ENCODE data around the gene SULT1A1.
"Not testable (repeated sequence)": the region's sequence is repeated elsewhere in the genome, so short reads cannot be mapped to it uniquely, and the experiment has no call there.

The SULT1A1 gene

DNA sequence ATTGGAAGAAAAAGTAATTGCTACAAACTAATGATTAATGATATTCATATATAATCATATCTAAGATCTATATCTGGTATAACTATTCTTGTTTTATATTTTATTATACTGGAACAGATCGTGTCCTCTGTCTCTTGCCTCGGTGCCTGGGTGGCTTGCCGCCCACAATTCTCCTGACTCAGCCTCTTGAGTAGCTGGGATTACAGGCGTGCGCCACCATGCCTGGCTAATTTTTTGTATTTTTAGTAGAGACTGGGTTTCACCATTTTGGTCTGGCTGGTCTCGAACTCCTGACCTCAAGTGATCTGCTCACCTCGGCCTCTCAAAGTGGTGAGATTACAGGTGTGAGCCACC is 6.4 kb upstream of the SULT1A1 start:
- not testable (repeated sequence) for H3K4me3 ChIP-seq (replicated peaks; ENCODE audit: insufficient read depth, low read length); DNase-seq (ENCODE audit: low read depth in 1 of 2, low spot score in 1 of 2); H3K27me3 ChIP-seq (ENCODE audit: insufficient read depth, poor library complexity, severe bottlenecking)
- H3K27ac ChIP-seq (replicated peaks), result peak overlapping the region; percentile 53

DNA sequence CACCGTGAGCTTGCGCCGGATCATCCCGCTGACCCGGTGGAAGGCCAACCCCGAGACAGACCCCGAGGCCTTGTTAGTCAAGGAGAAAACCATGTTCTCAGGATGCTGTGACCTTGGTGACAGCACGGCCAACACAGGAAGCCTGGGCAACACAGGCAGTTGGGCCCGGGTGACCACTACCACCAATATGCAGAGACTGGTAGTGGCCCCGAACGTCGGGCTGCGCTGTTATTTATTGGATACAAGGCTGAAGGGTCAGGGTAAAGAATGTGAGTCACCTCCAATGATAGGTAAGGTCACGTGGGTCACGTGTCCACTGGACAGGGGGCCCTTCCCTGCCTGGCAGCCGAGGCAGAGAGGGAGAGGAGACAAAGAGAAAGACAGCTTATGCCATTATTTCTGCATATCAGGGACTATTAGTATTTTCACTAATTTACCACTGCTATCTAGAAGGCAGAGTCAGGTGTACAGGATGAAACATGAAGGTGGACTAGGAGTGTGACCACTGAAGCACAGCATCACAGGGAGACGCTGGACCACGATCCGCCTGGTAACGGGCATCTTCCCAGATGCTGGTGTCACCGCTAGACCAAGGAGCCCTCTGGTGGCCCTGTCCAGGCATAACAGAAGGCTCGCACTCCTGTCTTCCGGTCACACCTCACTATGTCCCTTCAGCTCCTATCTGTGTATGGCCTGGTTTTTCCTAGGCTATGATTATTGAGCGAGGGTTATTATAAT is 5.8 kb upstream of the SULT1A1 start:
- not testable (repeated sequence) for H3K27ac ChIP-seq (replicated peaks); H3K27me3 ChIP-seq (ENCODE audit: insufficient read depth, poor library complexity, severe bottlenecking); H3K4me3 ChIP-seq (replicated peaks; ENCODE audit: insufficient read depth, low read length)
- DNase-seq (ENCODE audit: low read depth in 1 of 2, low spot score in 1 of 2), result peak in 1 of 2 experiments; percentile 45

DNA sequence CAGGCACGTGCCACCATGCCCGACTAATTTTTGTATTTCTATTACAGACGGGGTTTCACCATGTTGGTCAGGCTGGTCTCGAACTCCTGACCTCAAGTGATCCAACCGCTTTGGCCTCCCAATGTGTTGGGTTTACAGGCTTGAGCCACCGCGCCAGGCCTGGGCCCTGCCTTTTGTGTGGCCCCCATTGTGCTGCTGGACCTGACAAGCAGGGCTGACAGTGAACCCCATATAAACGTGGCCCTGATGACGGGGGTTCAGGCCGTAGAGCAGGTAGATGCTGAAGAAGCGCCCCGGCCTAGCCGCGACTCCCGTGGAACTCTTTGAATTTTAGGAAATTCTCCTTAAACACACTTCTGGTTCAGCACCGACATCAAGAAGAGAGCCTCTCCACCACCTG is 4.7 kb upstream of the SULT1A1 start:
- H3K4me3 ChIP-seq (replicated peaks; ENCODE audit: insufficient read depth, low read length); H3K27me3 ChIP-seq (ENCODE audit: insufficient read depth, poor library complexity, severe bottlenecking); H3K27ac ChIP-seq (replicated peaks); DNase-seq (ENCODE audit: low read depth in 1 of 2, low spot score in 1 of 2): not testable (repeated sequence)

DNA sequence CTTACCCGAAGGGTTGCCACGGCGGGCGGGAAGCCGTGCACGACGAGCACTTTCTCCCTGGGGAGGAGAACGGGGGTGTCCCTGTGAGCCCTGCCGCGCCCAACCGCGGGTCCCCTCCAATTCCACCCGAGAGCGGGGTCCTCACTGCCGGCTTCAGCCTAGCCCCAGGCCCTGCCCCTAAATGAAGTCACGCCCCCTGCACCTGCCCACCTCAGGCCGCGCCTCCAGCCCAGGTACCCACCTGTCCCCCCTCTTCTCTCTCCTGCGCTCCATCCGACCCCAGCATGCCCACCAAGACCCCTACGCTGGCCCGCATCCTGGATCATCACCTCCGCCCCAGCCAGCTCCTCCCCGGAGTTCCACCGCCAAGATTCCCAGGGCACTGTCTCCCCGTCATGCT is 4.1 kb upstream of the SULT1A1 start:
- DNase-seq (ENCODE audit: low read depth in 1 of 2, low spot score in 1 of 2); H3K4me3 ChIP-seq (replicated peaks; ENCODE audit: insufficient read depth, low read length); H3K27me3 ChIP-seq (ENCODE audit: insufficient read depth, poor library complexity, severe bottlenecking); H3K27ac ChIP-seq (replicated peaks): not testable (repeated sequence)

DNA sequence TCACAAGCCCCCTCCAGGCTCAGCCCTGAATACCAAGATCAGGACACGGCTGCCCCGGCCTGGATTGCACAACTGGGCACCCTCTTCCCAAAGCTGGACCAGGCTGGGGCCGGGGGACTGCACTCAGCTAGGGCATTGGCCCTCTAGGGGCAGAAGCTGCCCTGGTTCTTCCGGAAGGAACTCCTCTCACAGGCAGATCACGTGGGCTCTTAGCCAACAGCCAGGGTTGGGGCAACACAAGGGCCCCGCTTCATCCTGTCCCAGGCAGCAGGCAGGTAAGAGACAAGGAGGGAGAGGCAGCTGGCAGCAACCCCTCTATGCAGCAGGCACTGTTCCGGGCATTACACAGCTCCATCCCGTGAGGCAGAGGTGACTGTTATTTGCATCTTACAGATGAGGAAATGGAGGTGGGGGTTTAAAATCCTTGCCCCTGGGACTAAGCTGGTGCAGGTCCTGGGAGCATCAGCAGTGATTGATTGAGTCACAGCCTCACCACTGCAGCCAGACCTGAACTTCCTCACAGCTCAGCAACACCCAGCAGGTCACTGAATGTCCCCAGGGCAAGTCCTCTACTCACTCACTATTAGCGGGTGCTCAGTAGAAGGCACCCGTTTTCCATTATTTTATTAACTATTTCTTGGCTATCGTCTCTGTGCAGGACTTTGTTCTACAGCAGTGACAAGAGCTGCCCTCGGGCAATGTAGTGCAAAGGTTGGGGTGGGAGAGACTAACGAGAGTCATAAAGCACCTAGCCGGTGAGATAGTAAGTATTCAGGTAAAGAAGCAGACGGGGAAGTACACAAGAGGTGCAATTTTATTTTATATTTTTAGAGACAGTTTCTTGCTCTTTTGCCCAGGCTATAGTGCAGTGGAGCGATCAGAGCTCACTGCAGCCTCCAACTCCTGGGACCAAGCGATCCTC is 2.8 kb upstream of the SULT1A1 start:
- DNase-seq (ENCODE audit: low read depth in 1 of 2, low spot score in 1 of 2); H3K27ac ChIP-seq (replicated peaks); H3K27me3 ChIP-seq (ENCODE audit: insufficient read depth, poor library complexity, severe bottlenecking): not testable (repeated sequence)

DNA sequence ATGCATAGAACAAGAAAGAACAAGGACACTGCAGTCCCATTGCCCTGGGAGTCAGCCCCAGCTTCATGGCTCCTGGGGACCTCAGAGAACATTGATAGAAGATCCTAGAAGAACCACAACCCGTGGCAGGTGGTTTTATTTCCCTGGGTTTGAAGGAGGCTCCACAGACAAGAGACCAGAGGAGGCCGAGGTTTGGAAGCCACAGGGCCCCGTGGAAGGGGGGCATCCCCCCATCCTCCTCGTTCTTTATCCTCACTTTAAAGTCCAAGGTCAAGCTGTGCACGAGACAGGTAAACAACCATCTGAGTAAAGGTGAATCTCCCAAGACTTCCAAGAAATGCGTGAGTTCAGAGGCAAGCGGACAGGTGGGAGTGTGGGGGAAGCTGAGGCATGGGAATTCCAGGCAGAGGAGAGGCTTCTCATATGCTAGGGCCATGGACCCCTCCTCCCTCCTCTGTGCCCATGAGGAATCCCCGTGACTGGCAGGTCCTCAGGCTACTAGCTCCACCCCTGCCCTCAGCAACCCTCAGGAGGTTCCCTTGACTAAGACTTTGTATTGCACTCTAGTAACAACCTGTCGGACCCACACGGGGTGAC is 849 bp upstream of the SULT1A1 start:
- no peak for DNase-seq (ENCODE audit: low read depth in 1 of 2, low spot score in 1 of 2)
- no peak overlapping the region for H3K4me3 ChIP-seq (replicated peaks; ENCODE audit: insufficient read depth, low read length)
- H3K27me3 ChIP-seq (ENCODE audit: insufficient read depth, poor library complexity, severe bottlenecking), result no peaks in the 10 kb centered on the region
- TF ChIP-seq SPI1 (IDR thresholded peaks at IDR 0.05; ENCODE audit: borderline replicate concordance, low read depth) (no peak), GABPA (IDR thresholded peaks at IDR 0.05; ENCODE audit: low read depth) (no peak), POLR2AphosphoS5 (IDR thresholded peaks at IDR 0.05; ENCODE audit: low read depth) (no peak)
- TF ChIP-seq, protein P1, sequence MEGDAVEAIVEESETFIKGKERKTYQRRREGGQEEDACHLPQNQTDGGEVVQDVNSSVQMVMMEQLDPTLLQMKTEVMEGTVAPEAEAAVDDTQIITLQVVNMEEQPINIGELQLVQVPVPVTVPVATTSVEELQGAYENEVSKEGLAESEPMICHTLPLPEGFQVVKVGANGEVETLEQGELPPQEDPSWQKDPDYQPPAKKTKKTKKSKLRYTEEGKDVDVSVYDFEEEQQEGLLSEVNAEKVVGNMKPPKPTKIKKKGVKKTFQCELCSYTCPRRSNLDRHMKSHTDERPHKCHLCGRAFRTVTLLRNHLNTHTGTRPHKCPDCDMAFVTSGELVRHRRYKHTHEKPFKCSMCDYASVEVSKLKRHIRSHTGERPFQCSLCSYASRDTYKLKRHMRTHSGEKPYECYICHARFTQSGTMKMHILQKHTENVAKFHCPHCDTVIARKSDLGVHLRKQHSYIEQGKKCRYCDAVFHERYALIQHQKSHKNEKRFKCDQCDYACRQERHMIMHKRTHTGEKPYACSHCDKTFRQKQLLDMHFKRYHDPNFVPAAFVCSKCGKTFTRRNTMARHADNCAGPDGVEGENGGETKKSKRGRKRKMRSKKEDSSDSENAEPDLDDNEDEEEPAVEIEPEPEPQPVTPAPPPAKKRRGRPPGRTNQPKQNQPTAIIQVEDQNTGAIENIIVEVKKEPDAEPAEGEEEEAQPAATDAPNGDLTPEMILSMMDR (IDR thresholded peaks at IDR 0.05; ENCODE audit: insufficient read depth, low read length), result no peak
- TF ChIP-seq, protein P2, sequence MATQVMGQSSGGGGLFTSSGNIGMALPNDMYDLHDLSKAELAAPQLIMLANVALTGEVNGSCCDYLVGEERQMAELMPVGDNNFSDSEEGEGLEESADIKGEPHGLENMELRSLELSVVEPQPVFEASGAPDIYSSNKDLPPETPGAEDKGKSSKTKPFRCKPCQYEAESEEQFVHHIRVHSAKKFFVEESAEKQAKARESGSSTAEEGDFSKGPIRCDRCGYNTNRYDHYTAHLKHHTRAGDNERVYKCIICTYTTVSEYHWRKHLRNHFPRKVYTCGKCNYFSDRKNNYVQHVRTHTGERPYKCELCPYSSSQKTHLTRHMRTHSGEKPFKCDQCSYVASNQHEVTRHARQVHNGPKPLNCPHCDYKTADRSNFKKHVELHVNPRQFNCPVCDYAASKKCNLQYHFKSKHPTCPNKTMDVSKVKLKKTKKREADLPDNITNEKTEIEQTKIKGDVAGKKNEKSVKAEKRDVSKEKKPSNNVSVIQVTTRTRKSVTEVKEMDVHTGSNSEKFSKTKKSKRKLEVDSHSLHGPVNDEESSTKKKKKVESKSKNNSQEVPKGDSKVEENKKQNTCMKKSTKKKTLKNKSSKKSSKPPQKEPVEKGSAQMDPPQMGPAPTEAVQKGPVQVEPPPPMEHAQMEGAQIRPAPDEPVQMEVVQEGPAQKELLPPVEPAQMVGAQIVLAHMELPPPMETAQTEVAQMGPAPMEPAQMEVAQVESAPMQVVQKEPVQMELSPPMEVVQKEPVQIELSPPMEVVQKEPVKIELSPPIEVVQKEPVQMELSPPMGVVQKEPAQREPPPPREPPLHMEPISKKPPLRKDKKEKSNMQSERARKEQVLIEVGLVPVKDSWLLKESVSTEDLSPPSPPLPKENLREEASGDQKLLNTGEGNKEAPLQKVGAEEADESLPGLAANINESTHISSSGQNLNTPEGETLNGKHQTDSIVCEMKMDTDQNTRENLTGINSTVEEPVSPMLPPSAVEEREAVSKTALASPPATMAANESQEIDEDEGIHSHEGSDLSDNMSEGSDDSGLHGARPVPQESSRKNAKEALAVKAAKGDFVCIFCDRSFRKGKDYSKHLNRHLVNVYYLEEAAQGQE (IDR thresholded peaks at IDR 0.05; ENCODE audit: insufficient replicate concordance, low read depth), result no peak
- H3K27ac ChIP-seq (replicated peaks), result no peak overlapping the region

More for the DNA sequence above, 2.8 kb upstream of the SULT1A1 start:
- H3K4me3 ChIP-seq (replicated peaks; ENCODE audit: insufficient read depth, low read length), result not testable (repeated sequence)

GRCh38 chr16:28608867-28609596 is 812 bp downstream of the SULT1A1 start:
- H3K27me3 ChIP-seq (ENCODE audit: insufficient read depth, poor library complexity, severe bottlenecking); H3K27ac ChIP-seq (replicated peaks); H3K4me3 ChIP-seq (replicated peaks; ENCODE audit: insufficient read depth, low read length); DNase-seq (ENCODE audit: low read depth in 1 of 2, low spot score in 1 of 2): not testable (repeated sequence)

DNA sequence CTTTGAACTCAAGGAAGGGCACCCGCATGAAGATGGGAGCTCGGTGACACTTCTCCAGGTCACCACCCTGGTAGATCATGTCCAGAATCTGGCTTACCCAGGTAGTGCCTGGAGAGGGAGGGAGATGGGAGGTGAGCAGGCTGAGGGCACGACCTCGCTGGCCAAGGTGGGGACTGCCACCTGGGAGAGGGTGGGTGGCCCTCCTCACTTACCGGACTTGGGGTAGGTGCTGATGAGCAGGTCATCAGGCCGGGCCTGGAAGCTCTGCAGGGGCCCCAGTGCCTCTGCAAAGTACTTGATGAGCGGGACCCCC is 1.4 kb downstream of the SULT1A1 start:
- not testable (repeated sequence) for H3K27me3 ChIP-seq (ENCODE audit: insufficient read depth, poor library complexity, severe bottlenecking); H3K27ac ChIP-seq (replicated peaks); DNase-seq (ENCODE audit: low read depth in 1 of 2, low spot score in 1 of 2); H3K4me3 ChIP-seq (replicated peaks; ENCODE audit: insufficient read depth, low read length)

GRCh38 chr16:28607681-28608495 is 2.0 kb downstream of the SULT1A1 start:
- DNase-seq (ENCODE audit: low read depth in 1 of 2, low spot score in 1 of 2); H3K27ac ChIP-seq (replicated peaks); H3K4me3 ChIP-seq (replicated peaks; ENCODE audit: insufficient read depth, low read length): not testable (repeated sequence)

More at GRCh38 chr16:28607681-28608495, 2.0 kb downstream of the SULT1A1 start:
- not testable (repeated sequence) for H3K27me3 ChIP-seq (ENCODE audit: insufficient read depth, poor library complexity, severe bottlenecking)

Data from HL-60 (cell line).